DOHH2 (cell line): Measurements from ENCODE around the gene KRT9.

Experiments used
- H3F3A ChIP-seq: fragments of 200-600 bp; sonication (generic), shearing (Covaris generic); 2 replicates; pipeline ENCODE4 v1.6.0; 2016; ENCODE audit warnings: antibody characterized with exemption, mild to moderate bottlenecking; ENCODE audit not compliant: control insufficient read depth, insufficient read depth
- H3K27ac ChIP-seq: fragments of 200-600 bp; sonication (generic); 2 replicates; pipeline ENCODE4 v1.5.1; 2014; ENCODE audit warnings: low read depth, mild to moderate bottlenecking, low read length, moderate library complexity
- H3K27me3 ChIP-seq: fragments of 200-600 bp; sonication (generic); 2 replicates; pipeline ENCODE4 v1.6.1; 2014; ENCODE audit warnings: mild to moderate bottlenecking, low read length, mixed read lengths; ENCODE audit not compliant: control insufficient read depth
- H3K36me3 ChIP-seq: fragments of 200-600 bp; sonication (generic); 2 replicates; pipeline ENCODE4 v1.6.1; 2014; ENCODE audit warnings: mild to moderate bottlenecking, low read length, moderate library complexity, mixed read lengths; ENCODE audit not compliant: control insufficient read depth
- H3K4me1 ChIP-seq: fragments of 200-600 bp; sonication (generic); 2 replicates; pipeline ENCODE4 v1.6.1; 2014; ENCODE audit warnings: mild to moderate bottlenecking, low read length, mixed read lengths; ENCODE audit not compliant: control insufficient read depth
- H3K4me2 ChIP-seq: fragments of 200-600 bp; sonication (generic); 2 replicates; pipeline ENCODE4 v1.6.0; 2014; ENCODE audit warnings: mild to moderate bottlenecking, low read length, moderate library complexity
- H3K4me3 ChIP-seq: fragments of 200-600 bp; sonication (generic); 2 replicates; pipeline ENCODE4 v1.5.1; 2014; ENCODE audit warnings: mild to moderate bottlenecking, low read length, mixed read lengths
- H3K79me2 ChIP-seq: fragments of 200-600 bp; sonication (generic); 2 replicates; pipeline ENCODE4 v1.6.1; 2014; ENCODE audit warnings: mild to moderate bottlenecking, low read length, mixed read lengths; ENCODE audit not compliant: control insufficient read depth
- H3K9me2 ChIP-seq: fragments of 200-600 bp; sonication (generic); replicated peaks from 2 replicates; pipeline ENCODE4 v1.6.1; 2014; ENCODE audit warnings: mild to moderate bottlenecking, low read length, mixed read lengths; ENCODE audit not compliant: control insufficient read depth
- H3K9me3 ChIP-seq: fragments of 200-600 bp; sonication (generic); 2 replicates; pipeline ENCODE4 v1.6.1; 2014; ENCODE audit warnings: antibody characterized with exemption, low read length, mixed read lengths; ENCODE audit not compliant: control insufficient read depth, insufficient read depth
- H4K20me1 ChIP-seq: fragments of 200-600 bp; sonication (generic); 2 replicates; pipeline ENCODE4 v1.6.0; 2014; ENCODE audit warnings: low read depth, mild to moderate bottlenecking, antibody characterized with exemption, low read length, moderate library complexity; ENCODE audit not compliant: control insufficient read depth, insufficient read depth
- EZH2phosphoT487 ChIP-seq: fragments of 200-600 bp; sonication (generic); IDR thresholded peaks from 2 replicates; pipeline ENCODE4 v1.6.1; 2017; ENCODE audit warnings: borderline replicate concordance, mild to moderate bottlenecking, antibody characterized with exemption, low read length, moderate library complexity, mixed read lengths
- TF ChIP-seq, protein P1 (sequence below): fragments of 200-600 bp; sonication (generic); IDR thresholded peaks from one replicate; pipeline ENCODE4 v1.5.1; 2014; ENCODE audit warnings: antibody characterized with exemption, mild to moderate bottlenecking, low read depth, low read length; ENCODE audit not compliant: poor library complexity, severe bottlenecking

Gene KRT9

GRCh38 chr17:41547921-41548843 lies 23.7 kb downstream of the KRT9 start:
- peaks cover 9% of the 10 kb centered on the region; the same call in 1 of the 2 replicates for H3K27me3 ChIP-seq
- H4K20me1 ChIP-seq = no peaks in the 10 kb centered on the region
- H3K27ac ChIP-seq = no peak overlapping the region
- no peaks in the 10 kb centered on the region for H3K9me3 ChIP-seq
- H3K4me1 ChIP-seq = peaks cover 5% of the 10 kb centered on the region
- no peaks in the 10 kb centered on the region for H3K9me2 ChIP-seq
- TF ChIP-seq, protein P1, sequence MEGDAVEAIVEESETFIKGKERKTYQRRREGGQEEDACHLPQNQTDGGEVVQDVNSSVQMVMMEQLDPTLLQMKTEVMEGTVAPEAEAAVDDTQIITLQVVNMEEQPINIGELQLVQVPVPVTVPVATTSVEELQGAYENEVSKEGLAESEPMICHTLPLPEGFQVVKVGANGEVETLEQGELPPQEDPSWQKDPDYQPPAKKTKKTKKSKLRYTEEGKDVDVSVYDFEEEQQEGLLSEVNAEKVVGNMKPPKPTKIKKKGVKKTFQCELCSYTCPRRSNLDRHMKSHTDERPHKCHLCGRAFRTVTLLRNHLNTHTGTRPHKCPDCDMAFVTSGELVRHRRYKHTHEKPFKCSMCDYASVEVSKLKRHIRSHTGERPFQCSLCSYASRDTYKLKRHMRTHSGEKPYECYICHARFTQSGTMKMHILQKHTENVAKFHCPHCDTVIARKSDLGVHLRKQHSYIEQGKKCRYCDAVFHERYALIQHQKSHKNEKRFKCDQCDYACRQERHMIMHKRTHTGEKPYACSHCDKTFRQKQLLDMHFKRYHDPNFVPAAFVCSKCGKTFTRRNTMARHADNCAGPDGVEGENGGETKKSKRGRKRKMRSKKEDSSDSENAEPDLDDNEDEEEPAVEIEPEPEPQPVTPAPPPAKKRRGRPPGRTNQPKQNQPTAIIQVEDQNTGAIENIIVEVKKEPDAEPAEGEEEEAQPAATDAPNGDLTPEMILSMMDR = no peak
- TF ChIP-seq EZH2phosphoT487 = no peak
- no peak overlapping the region for H3K4me3 ChIP-seq
- no peak overlapping the region for H3K4me2 ChIP-seq
- no peaks in the 10 kb centered on the region for H3K36me3 ChIP-seq
- no peaks in the 10 kb centered on the region for H3K79me2 ChIP-seq
- no peaks in the 10 kb centered on the region for H3F3A ChIP-seq

- TF ChIP-seq EZH2phosphoT487 = no peak
- TF ChIP-seq, protein P1 = no peak
- Histone ChIP-seq H3K79me2 (no peaks in the 10 kb centered on the region), H3K9me3 (no peaks in the 10 kb centered on the region), H3K27ac (no peak overlapping the region), H3K9me2 (no peaks in the 10 kb centered on the region), H3K36me3 (no peaks in the 10 kb centered on the region), H3F3A (no peaks in the 10 kb centered on the region), H3K4me1 (peaks cover 5% of the 10 kb centered on the region), H4K20me1 (no peaks in the 10 kb centered on the region), H3K4me3 (no peak overlapping the region), H3K27me3 (peaks cover 4% of the 10 kb centered on the region; the same call in 1 of the 2 replicates), H3K4me2 (no peak overlapping the region)
Measured at GRCh38 chr17:41547378-41547841, 24.4 kb downstream of the KRT9 start.

GRCh38 chr17:41546819-41547218 lies 25.0 kb downstream of the KRT9 start:
- H3K9me3 ChIP-seq = no peaks in the 10 kb centered on the region
- H3K27ac ChIP-seq = no peak overlapping the region
- H3K4me2 ChIP-seq = no peak overlapping the region
- TF ChIP-seq EZH2phosphoT487 = no peak
- TF ChIP-seq, protein P1 = no peak
- H3K9me2 ChIP-seq = no peaks in the 10 kb centered on the region
- no peaks in the 10 kb centered on the region for H4K20me1 ChIP-seq
- no peaks in the 10 kb centered on the region for H3F3A ChIP-seq
- no peak overlapping the region for H3K4me3 ChIP-seq
- H3K36me3 ChIP-seq = no peaks in the 10 kb centered on the region
- no peaks in the 10 kb centered on the region for H3K79me2 ChIP-seq
- H3K4me1 ChIP-seq = peaks cover 5% of the 10 kb centered on the region
- H3K27me3 ChIP-seq = peaks cover 4% of the 10 kb centered on the region; the same call in 1 of the 2 replicates
